DND-41 (cell line): Measurements from ENCODE around the gene NPIPA5.
"Not testable (repeated sequence)": the region's sequence is repeated elsewhere in the genome, so short reads cannot be mapped to it uniquely, and the experiment has no call there.

Experiments
- ATAC-seq: fragments of 200-7000 bp; cut with Tn5 transposase; 3 replicates; pipeline ENCODE4 v1.9.1; 2021; ENCODE audit warnings: low read depth; ENCODE audit not compliant: insufficient read depth
- DNase-seq: peaks from one replicate; pipeline ENCODE4 v3.0.0-alpha.2; 2020
- H2AFZ ChIP-seq: 2 replicates; pipeline ENCODE4 v1.6.0; 2012; ENCODE audit warnings: low read depth, low read length
- H3K27ac ChIP-seq: 2 replicates; pipeline ENCODE4 v1.5.1; 2012; ENCODE audit warnings: low read length, inconsistent platforms
- H3K27me3 ChIP-seq: fragments of 200-600 bp; sonication (generic); 2 replicates; pipeline ENCODE4 v1.6.0; 2012; ENCODE audit warnings: low read length, mild to moderate bottlenecking, inconsistent platforms; ENCODE audit not compliant: insufficient read depth, poor library complexity
- H3K36me3 ChIP-seq: 2 replicates; pipeline ENCODE4 v1.5.1; 2012; ENCODE audit warnings: low read length, inconsistent platforms; ENCODE audit not compliant: insufficient read depth
- H3K4me1 ChIP-seq: 2 replicates; pipeline ENCODE4 v1.5.1; 2012; ENCODE audit warnings: mild to moderate bottlenecking, low read length; ENCODE audit not compliant: insufficient read depth
- H3K4me2 ChIP-seq: 2 replicates; pipeline ENCODE4 v1.6.0; 2012; ENCODE audit warnings: mild to moderate bottlenecking, moderate library complexity, low read length, inconsistent platforms; ENCODE audit not compliant: insufficient read depth
- H3K4me3 ChIP-seq, 2 experiments: fragments of 200-600 bp in 1 of 2; shearing (Covaris generic) in 1 of 2; 2 replicates each; pipeline ENCODE4 v1.5.1; 2012 to 2016; ENCODE audit warnings: inconsistent platforms in 2 of 2, low read length in 2 of 2, mild to moderate bottlenecking in 2 of 2, low read depth in 1 of 2, moderate library complexity in 1 of 2
- H3K79me2 ChIP-seq: 2 replicates; pipeline ENCODE4 v1.6.0; 2012; ENCODE audit warnings: low read length, inconsistent platforms; ENCODE audit not compliant: insufficient read depth
- H3K9ac ChIP-seq: 2 replicates; pipeline ENCODE4 v1.6.0; 2012; ENCODE audit warnings: low read depth, mild to moderate bottlenecking, inconsistent platforms, low read length, moderate library complexity
- H3K9me3 ChIP-seq: 2 replicates; pipeline ENCODE4 v1.5.1; 2012; ENCODE audit warnings: low read length, moderate library complexity, mild to moderate bottlenecking, inconsistent platforms; ENCODE audit not compliant: insufficient read depth, severe bottlenecking
- H4K20me1 ChIP-seq: 2 replicates; pipeline ENCODE4 v1.6.0; 2012; ENCODE audit warnings: low read length; ENCODE audit not compliant: insufficient read depth

The NPIPA5 gene

GRCh38 chr16:15342337-15342736, 35.8 kb downstream of the NPIPA5 start:
- H3K27me3 ChIP-seq, H3K27ac ChIP-seq, H3K4me3 ChIP-seq, DNase-seq, H2AFZ ChIP-seq, H3K9ac ChIP-seq, H4K20me1 ChIP-seq, H3K36me3 ChIP-seq, H3K4me1 ChIP-seq, ATAC-seq, H3K79me2 ChIP-seq, H3K4me2 ChIP-seq, H3K9me3 ChIP-seq: not testable (repeated sequence)

- ATAC-seq, DNase-seq, H2AFZ ChIP-seq, H3K36me3 ChIP-seq, H3K9ac ChIP-seq, H3K4me1 ChIP-seq, H3K79me2 ChIP-seq, H4K20me1 ChIP-seq, H3K27ac ChIP-seq, H3K4me3 ChIP-seq, H3K4me2 ChIP-seq, H3K27me3 ChIP-seq, H3K9me3 ChIP-seq: not testable (repeated sequence)
These were observed 39.1 kb downstream of the NPIPA5 start for GRCh38 chr16:15338986-15339385.

- not testable (repeated sequence) for H3K36me3 ChIP-seq
These were observed 40.0 kb downstream of the NPIPA5 start for GRCh38 chr16:15337974-15338605.

GRCh38 chr16:15335609-15336008, 42.5 kb downstream of the NPIPA5 start:
- H2AFZ ChIP-seq, DNase-seq, H3K9me3 ChIP-seq, H4K20me1 ChIP-seq, H3K4me3 ChIP-seq, H3K4me2 ChIP-seq, H3K27ac ChIP-seq, H3K4me1 ChIP-seq, H3K9ac ChIP-seq, ATAC-seq, H3K36me3 ChIP-seq, H3K79me2 ChIP-seq, H3K27me3 ChIP-seq: not testable (repeated sequence)

More at GRCh38 chr16:15337974-15338605, 40.0 kb downstream of the NPIPA5 start:
- not testable (repeated sequence) for ATAC-seq, H3K4me1 ChIP-seq, H3K4me3 ChIP-seq, H3K9me3 ChIP-seq, H2AFZ ChIP-seq, H4K20me1 ChIP-seq, H3K4me2 ChIP-seq, H3K9ac ChIP-seq, DNase-seq, H3K27ac ChIP-seq, H3K79me2 ChIP-seq, H3K27me3 ChIP-seq

GRCh38 chr16:15333969-15334368, 44.1 kb downstream of the NPIPA5 start:
- H4K20me1 ChIP-seq, H3K36me3 ChIP-seq, H3K27me3 ChIP-seq, H3K27ac ChIP-seq, H2AFZ ChIP-seq, H3K4me2 ChIP-seq, H3K9ac ChIP-seq, DNase-seq, H3K9me3 ChIP-seq, H3K79me2 ChIP-seq, ATAC-seq, H3K4me3 ChIP-seq, H3K4me1 ChIP-seq: not testable (repeated sequence)

GRCh38 chr16:15330978-15331377, 47.1 kb downstream of the NPIPA5 start:
- not testable (repeated sequence) for H3K27ac ChIP-seq, DNase-seq, H2AFZ ChIP-seq, H3K9me3 ChIP-seq, H3K4me1 ChIP-seq, ATAC-seq, H3K4me3 ChIP-seq, H3K79me2 ChIP-seq, H3K36me3 ChIP-seq, H3K9ac ChIP-seq, H3K4me2 ChIP-seq, H3K27me3 ChIP-seq, H4K20me1 ChIP-seq

GRCh38 chr16:15324954-15325353, 53.1 kb downstream of the NPIPA5 start:
- not testable (repeated sequence) for H3K4me1 ChIP-seq, H3K36me3 ChIP-seq, H3K4me3 ChIP-seq, H3K4me2 ChIP-seq, H2AFZ ChIP-seq, H3K9ac ChIP-seq, H4K20me1 ChIP-seq, H3K79me2 ChIP-seq, H3K27ac ChIP-seq, DNase-seq, ATAC-seq, H3K27me3 ChIP-seq, H3K9me3 ChIP-seq

- not testable (repeated sequence) for H3K79me2 ChIP-seq, ATAC-seq, H3K4me2 ChIP-seq, H3K4me1 ChIP-seq, H2AFZ ChIP-seq, H3K9me3 ChIP-seq, H4K20me1 ChIP-seq, H3K36me3 ChIP-seq, H3K4me3 ChIP-seq, H3K27ac ChIP-seq, DNase-seq, H3K27me3 ChIP-seq, H3K9ac ChIP-seq
These were observed 54.7 kb downstream of the NPIPA5 start for GRCh38 chr16:15323373-15323772.
